BE2C (cell line): ENCODE results near the gene NLGN2.
A peak's percentile ranks its signal among the peaks of the same experiment; 100 is the strongest.

ENCODE experiments used
- DNase-seq: peaks from one replicate; pipeline ENCODE4 v3.0.0-alpha.2; 2020
- H3K27me3 ChIP-seq: fragments of 250-450 bp; sonication (Bioruptor Pico); 2 replicates; pipeline ENCODE4 v1.5.1; 2020; ENCODE audit warnings: mild to moderate bottlenecking
- H3K36me3 ChIP-seq: fragments of 250-450 bp; sonication (Bioruptor Pico); 2 replicates; pipeline ENCODE4 v1.5.1; 2020; ENCODE audit warnings: mild to moderate bottlenecking
- H3K4me1 ChIP-seq: fragments of 250-450 bp; sonication (Bioruptor Pico); 2 replicates; pipeline ENCODE4 v1.5.1; 2020
- H3K4me3 ChIP-seq: 2 replicates; pipeline ENCODE4 v1.5.1; 2011; ENCODE audit warnings: low read depth, low read length
- H3K9me3 ChIP-seq: fragments of 250-450 bp; sonication (Bioruptor Pico); 2 replicates; pipeline ENCODE4 v1.5.1; 2020
- CTCF ChIP-seq: IDR thresholded peaks from 2 replicates; pipeline ENCODE4 v1.5.1; 2012; ENCODE audit warnings: mild to moderate bottlenecking, low read depth, low read length

Gene NLGN2

GRCh38 chr17:7389924-7390910, 17.4 kb upstream of the NLGN2 start:
- Histone ChIP-seq H3K4me3 (no peak overlapping the region), H3K4me1 (no peaks in the 10 kb centered on the region), H3K27me3 (no peaks in the 10 kb centered on the region), H3K9me3 (no peaks in the 10 kb centered on the region), H3K36me3 (no peaks in the 10 kb centered on the region)
- no peak for TF ChIP-seq CTCF
- no peak for DNase-seq

GRCh38 chr17:7391307-7391706, 16.3 kb upstream of the NLGN2 start:
- no peaks in the 10 kb centered on the region for H3K9me3 ChIP-seq
- DNase-seq, result no peak
- H3K27me3 ChIP-seq, result no peaks in the 10 kb centered on the region
- no peak for TF ChIP-seq CTCF
- no peaks in the 10 kb centered on the region for H3K36me3 ChIP-seq
- H3K4me3 ChIP-seq, result no peak overlapping the region
- H3K4me1 ChIP-seq, result no peaks in the 10 kb centered on the region

- DNase-seq, result no peak
- no peak for TF ChIP-seq CTCF
- no peaks in the 10 kb centered on the region for H3K27me3 ChIP-seq
- no peaks in the 10 kb centered on the region for H3K36me3 ChIP-seq
- no peaks in the 10 kb centered on the region for H3K9me3 ChIP-seq
- H3K4me3 ChIP-seq, result no peak overlapping the region
- no peaks in the 10 kb centered on the region for H3K4me1 ChIP-seq
These were observed 14.7 kb upstream of the NLGN2 start for GRCh38 chr17:7392696-7393612.

GRCh38 chr17:7393613-7394451, 13.8 kb upstream of the NLGN2 start:
- peak overlapping the region; percentile 63 for H3K4me3 ChIP-seq
- no peaks in the 10 kb centered on the region for H3K4me1 ChIP-seq
- TF ChIP-seq CTCF, result no peak
- no peak for DNase-seq
- H3K36me3 ChIP-seq, result no peaks in the 10 kb centered on the region
- no peaks in the 10 kb centered on the region for H3K9me3 ChIP-seq
- H3K27me3 ChIP-seq, result no peaks in the 10 kb centered on the region

GRCh38 chr17:7394452-7395191, 13.0 kb upstream of the NLGN2 start, which contains the start of gene PLSCR3:
Gene PLSCR3 (minus strand): TSS chr17:7394525. CDS start chr17:7394110, 415 bp downstream.
- Histone ChIP-seq H3K4me1 (no peaks in the 10 kb centered on the region), H3K4me3 (peak within 1 kb of the TSS; percentile 63), H3K9me3 (no peaks in the 10 kb centered on the region), H3K36me3 (no peaks in the 10 kb centered on the region), H3K27me3 (no peaks in the 10 kb centered on the region)
- peak; percentile 86 for DNase-seq
- TF ChIP-seq CTCF, result peak; percentile 29
